BJ (cell line): Measurements from ENCODE around the gene GPD1L. TPM values are rescaled to one million over a fixed set of nuclear protein-coding genes. Genes with fewer than 3 reads are reported as not detected.

Experiments used
- CTCF ChIA-PET: fragments of 350-600 bp; formaldehyde crosslinking; extraction: SDS; loops from one replicate; lab custom pipeline; 2021; ENCODE audit warnings: antibody characterized with exemption, inconsistent platforms; lab: Yijun Ruan, JAX
- POLR2A ChIA-PET: fragments of 300-600 bp; sonication (Branson Sonifier 250); formaldehyde crosslinking; extraction: SDS; loops from one replicate; lab custom pipeline; 2021; ENCODE audit warnings: antibody characterized with exemption; lab: Charles Lee
- DNase-seq: peaks from one replicate; pipeline ENCODE4 v3.0.0-alpha.2; 2011; ENCODE audit warnings: low read depth
- H3K27me3 ChIP-seq: 2 replicates; pipeline ENCODE4 v1.6.0; 2011; ENCODE audit warnings: low read length; ENCODE audit not compliant: control insufficient read depth, insufficient read depth
- H3K36me3 ChIP-seq: 2 replicates; pipeline ENCODE4 v1.5.1; 2011; ENCODE audit warnings: low read length; ENCODE audit not compliant: control insufficient read depth, insufficient read depth
- H3K4me3 ChIP-seq: 2 replicates; pipeline ENCODE4 v1.5.1; 2011; ENCODE audit warnings: low read depth, mild to moderate bottlenecking, control low read depth, low read length
- polyA plus RNA-seq: library from polyadenylated mRNA; depleted of rRNA; stranded (reverse); fragments of >200 nt; gene quantifications from 2 replicates; pipeline ENCODE4 v1.2.3, GENCODE V29; 2011
- TF ChIP-seq, protein P1 (sequence below): IDR thresholded peaks from 2 replicates; pipeline ENCODE4 v1.5.1; 2011; ENCODE audit warnings: low read depth, mild to moderate bottlenecking, control low read depth, inconsistent platforms, low read length, moderate library complexity; ENCODE audit not compliant: insufficient read depth

The GPD1L gene
- polyA plus RNA-seq, 1 experiment = 4.2 TPM

DNA sequence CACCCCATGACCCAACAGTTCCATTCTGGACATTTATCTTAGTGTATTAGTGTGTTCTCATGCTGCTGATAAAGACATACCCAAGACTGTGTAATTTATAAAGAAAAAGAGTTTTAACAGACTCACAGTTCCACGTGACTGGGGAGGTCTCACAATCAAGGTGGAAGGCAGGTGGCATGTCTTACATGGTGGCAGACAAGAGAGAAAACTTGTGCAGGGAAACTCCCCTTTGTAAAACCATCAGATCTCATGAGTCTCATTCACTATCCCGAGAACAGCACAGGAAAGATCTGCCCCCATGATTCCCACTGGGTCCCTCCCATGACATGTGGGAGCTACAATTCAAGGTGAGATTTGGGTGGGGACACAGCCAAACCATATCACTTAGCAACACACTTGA lies 21.6 kb upstream of the GPD1L start:
- CTCF ChIA-PET = interaction anchor here (1.2 kb wide), 1 partner anchor 59 kb away, joined by 3 read pairs; no protein-coding TSS in a partner anchor
- POLR2A ChIA-PET = no interaction called here
- no peaks in the 10 kb centered on the region for H3K36me3 ChIP-seq
- H3K27me3 ChIP-seq = no peaks in the 10 kb centered on the region
- DNase-seq = no peak
- TF ChIP-seq, protein P1, sequence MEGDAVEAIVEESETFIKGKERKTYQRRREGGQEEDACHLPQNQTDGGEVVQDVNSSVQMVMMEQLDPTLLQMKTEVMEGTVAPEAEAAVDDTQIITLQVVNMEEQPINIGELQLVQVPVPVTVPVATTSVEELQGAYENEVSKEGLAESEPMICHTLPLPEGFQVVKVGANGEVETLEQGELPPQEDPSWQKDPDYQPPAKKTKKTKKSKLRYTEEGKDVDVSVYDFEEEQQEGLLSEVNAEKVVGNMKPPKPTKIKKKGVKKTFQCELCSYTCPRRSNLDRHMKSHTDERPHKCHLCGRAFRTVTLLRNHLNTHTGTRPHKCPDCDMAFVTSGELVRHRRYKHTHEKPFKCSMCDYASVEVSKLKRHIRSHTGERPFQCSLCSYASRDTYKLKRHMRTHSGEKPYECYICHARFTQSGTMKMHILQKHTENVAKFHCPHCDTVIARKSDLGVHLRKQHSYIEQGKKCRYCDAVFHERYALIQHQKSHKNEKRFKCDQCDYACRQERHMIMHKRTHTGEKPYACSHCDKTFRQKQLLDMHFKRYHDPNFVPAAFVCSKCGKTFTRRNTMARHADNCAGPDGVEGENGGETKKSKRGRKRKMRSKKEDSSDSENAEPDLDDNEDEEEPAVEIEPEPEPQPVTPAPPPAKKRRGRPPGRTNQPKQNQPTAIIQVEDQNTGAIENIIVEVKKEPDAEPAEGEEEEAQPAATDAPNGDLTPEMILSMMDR = no peak
- H3K4me3 ChIP-seq = no peak overlapping the region

DNA sequence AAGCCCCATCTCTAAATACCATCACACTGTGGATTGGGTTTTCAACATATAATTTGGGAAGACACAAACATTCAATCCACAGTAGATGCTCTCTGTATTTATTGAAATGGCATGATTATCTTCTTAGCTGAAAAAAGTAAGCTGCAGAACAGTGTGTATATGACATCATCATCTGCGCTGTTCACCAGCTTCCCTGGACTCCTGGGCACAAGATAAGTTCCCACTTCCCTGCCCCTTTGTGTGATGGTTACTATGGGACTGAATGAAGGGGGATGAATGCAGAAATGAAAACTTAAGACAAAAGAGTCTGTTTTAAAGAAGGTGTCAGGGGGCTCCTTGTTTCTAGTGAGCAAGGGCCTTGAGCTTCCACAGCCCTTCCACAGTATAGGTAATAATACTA lies 20.0 kb upstream of the GPD1L start:
- H3K4me3 ChIP-seq = no peak overlapping the region
- no peak for DNase-seq
- H3K27me3 ChIP-seq = no peaks in the 10 kb centered on the region
- H3K36me3 ChIP-seq = no peaks in the 10 kb centered on the region
- ChIA-PET POLR2A (no interaction called here), CTCF (interaction anchor here (1.1 kb wide), 1 partner anchor 10 kb away, joined by 3 read pairs; no protein-coding TSS in a partner anchor)
- TF ChIP-seq, protein P1 = no peak

DNA sequence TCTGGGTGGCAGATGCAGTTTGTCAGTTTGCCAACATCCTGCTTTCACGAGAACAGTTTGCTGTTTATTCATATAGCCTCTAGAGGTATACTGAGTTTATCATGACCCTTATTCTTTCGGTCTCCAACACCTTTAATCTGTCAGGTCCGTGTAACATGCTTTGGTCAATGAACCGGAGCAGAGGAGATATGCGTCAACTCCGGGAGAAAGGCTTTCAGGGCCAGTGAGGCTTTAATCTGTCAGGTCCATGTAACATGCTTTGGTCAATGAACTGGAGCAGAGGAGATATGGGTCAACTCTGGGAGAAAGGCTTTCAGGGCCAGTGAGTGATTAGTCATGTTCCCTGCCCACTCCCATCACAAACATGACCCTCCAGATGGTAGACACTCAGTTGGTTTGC lies 16.9 kb upstream of the GPD1L start:
- POLR2A ChIA-PET = no interaction called here
- CTCF ChIA-PET = no interaction called here
- TF ChIP-seq, protein P1 = no peak

DNA sequence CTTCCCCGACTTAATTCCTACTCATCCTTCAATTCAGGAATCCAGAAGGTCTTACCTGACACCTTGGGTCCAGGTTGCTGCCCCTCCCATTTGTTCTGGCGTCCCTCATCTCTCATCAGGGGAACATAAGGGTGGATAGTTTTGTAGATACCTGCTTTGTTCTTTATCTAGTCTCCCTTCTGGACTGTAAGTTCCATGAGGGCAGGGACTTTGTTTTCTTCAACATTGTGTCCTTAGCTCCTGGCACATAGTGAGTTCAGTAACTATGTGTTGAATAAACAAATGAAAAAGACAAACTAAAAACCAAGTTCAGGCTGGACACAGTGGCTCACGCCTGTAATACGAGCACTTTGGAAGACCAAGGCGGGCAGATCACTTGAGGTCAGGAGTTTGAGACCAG lies 13.2 kb upstream of the GPD1L start:
- TF ChIP-seq, protein P1 = no peak
- CTCF ChIA-PET = no interaction called here
- POLR2A ChIA-PET = no interaction called here
- DNase-seq = no peak
- Histone ChIP-seq H3K36me3 (no peaks in the 10 kb centered on the region), H3K4me3 (no peak overlapping the region), H3K27me3 (no peaks in the 10 kb centered on the region)

More for the DNA sequence above, 16.9 kb upstream of the GPD1L start:
- Histone ChIP-seq H3K36me3 (no peaks in the 10 kb centered on the region), H3K4me3 (no peak overlapping the region), H3K27me3 (no peaks in the 10 kb centered on the region)
- no peak for DNase-seq

DNA sequence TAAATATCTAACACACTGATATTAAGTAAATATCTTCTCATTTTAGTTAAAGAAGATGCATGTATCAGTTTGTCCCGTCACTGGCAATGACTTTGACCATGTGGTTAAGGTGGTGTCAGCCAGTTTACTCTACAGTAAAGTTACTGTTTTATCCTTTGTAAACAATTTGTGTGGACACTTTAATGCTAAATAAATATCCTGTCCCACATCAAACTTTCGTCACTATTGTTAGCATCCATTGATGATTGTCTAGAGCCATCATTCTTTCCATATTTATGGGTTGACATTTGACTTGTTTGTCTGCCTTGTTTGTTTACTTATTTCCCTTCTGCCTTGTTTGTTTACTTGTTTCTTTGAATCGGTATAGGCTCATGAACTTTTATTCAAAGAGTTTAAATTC lies 11.0 kb upstream of the GPD1L start:
- ChIA-PET CTCF (no interaction called here), POLR2A (no interaction called here)
- H3K36me3 ChIP-seq = no peaks in the 10 kb centered on the region

More for the DNA sequence above, 11.0 kb upstream of the GPD1L start:
- DNase-seq = no peak
- Histone ChIP-seq H3K4me3 (no peak overlapping the region), H3K27me3 (no peaks in the 10 kb centered on the region)
- TF ChIP-seq, protein P1 = no peak
